GM21576 (cell line): ENCODE measurements around the gene ZNF837.

Experiments
- ATAC-seq: cut with Tn5 transposase; IDR thresholded peaks from one replicate; pipeline ENCODE4 v1.9.1; 2021; ENCODE audit warnings: mild to moderate bottlenecking, moderate library complexity; ENCODE audit not compliant: unreplicated experiment

ZNF837 gene

GRCh38 chr19:58372311-58373133, 8.3 kb downstream of the ZNF837 start:
- no peak for ATAC-seq

DNA sequence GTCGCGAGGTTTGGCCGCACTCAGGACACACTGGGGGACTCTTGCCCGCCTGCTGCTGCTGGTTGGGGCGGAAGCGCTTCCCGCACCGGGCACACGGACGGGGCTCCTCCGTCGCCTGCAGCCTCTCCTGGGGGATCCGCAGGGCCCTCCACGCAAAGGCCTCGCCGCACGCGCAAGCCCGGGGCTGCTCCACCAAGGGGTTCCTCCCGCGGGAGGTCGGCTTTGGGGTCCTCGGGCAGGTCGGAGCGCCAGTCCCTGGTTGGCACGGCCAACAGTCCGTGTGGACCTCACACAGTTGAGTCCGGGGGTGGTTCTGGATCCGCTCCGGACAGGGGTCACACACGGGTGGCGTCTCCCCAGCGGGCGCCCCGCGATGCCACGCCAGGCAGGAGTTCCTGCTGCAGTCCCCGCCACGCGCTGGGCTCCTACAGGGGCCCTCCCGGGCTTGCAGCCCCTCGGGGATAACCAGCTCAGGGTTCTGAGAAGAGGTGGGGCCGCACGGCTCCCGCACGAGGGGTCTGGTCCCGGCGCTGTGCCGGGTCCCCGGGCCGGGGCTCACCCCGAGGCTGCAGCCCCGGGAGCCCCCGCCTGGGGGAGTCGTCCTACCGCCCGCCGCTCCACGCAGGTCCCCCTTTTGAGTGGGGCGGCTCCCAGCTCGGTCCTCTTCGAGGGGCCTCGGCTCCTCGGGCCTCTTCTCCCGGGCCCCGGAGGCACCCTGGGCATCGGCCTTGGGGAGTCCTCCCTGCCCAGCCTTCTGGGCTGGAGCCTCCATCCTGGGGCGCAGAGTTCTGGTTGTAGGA, 12.1 kb downstream of the ZNF837 start:
- no peak for ATAC-seq

GRCh38 chr19:58367698-58368454, 13.0 kb downstream of the ZNF837 start:
- no peak for ATAC-seq

DNA sequence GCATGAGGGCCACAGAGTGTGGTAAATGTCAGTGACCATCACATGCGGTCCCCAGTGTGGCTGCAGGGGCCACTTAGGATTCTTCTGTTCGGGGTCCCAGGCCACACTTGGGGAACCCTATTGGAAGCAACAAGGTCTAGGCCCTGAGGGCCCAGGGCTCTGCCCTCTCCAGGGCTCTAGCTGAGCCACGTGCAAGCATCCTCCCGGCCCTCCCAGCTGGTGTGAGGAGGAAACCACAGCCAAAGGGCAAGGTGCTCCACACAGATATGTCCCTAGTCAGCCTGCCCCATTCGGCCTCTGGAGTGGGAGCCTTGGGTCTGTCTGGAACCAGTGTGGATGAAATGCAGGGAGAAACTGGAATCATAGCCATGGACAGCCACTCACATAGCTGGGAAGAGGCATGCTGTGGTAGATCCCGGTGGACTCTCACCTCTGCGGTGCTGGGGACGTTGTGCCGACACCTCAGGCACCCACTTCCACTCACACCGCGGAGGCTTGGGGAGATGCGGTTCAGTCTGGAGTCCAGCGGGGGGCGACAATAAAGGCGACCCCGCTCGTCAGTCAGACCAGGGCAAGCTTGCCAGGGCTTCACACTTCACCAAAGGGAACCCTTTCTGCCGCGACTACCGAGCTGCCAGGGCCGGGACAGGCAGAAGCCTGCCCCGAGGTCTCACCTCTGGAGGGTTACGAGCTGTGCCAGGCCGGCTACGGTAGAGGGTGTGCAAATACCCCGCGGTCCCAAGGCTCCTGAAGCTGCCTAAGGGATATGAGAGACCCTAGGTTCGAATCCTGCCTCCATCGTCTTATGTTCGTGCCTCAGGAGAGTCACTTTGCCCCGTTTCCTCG, 14.0 kb downstream of the ZNF837 start:
- no peak for ATAC-seq

- ATAC-seq: no peak
Observed at GRCh38 chr19:58364146-58364545, 16.7 kb downstream of the ZNF837 start.

DNA sequence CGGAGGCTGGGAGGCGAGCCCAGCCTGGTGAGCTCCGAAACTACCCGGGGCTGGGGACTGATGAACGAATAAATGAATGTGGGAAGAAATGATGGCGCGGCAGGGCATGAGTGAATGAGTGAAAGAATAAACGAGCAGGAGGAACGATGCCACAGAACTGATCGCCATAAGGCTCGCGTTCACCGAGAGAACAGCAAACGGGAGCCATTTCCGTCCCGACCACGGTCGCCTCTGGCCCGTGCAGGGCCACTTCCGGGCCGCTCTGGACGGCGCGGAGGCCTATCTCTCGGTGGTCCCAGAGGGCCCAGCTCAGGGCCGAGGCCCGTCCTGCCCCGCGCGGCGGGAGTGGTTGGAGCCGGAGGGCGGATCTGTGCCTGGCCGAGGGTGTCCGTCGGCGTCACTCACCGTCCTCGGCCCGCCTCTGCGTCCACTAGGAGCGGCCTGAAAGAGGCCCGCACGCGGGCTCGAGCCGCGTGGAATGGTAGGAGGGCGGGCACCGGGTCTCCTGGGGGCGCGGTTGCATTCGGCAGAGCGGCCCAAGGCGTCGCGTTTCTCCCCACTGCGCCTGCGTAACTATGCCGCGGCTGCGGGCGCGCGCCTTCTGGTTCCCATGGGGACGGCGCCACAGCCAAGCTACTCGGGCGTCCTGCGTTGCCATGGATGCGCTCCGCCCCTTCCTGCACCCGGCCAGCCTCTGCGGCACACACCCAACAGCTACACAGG, 18.4 kb downstream of the ZNF837 start, which contains the start of gene ZNF497:
Gene ZNF497, minus strand, starts transcription at position 480 of the 723 bp plus-strand sequence. CDS start 5,116 bp downstream, outside the sequence.
- peak; percentile 84 for ATAC-seq

DNA sequence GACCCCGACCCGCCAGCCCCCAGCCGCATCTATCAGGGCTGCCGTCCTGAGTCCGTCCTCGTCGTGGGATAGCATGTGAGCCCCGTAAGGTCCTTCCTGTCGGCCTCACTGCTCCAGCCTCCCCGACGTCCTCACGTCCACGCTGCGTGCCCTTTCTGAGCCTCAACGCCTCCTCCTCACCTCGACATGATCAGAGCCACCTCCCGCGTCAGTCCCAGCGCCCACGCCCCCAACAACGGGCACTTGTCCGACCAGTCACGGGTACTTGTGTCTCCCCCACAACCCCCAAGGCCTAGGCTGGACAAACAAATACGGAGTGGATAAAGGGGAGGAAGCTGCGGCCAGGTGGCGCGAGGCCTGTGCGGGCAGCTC, 18.9 kb downstream of the ZNF837 start:
- ATAC-seq: peak; percentile 12

DNA sequence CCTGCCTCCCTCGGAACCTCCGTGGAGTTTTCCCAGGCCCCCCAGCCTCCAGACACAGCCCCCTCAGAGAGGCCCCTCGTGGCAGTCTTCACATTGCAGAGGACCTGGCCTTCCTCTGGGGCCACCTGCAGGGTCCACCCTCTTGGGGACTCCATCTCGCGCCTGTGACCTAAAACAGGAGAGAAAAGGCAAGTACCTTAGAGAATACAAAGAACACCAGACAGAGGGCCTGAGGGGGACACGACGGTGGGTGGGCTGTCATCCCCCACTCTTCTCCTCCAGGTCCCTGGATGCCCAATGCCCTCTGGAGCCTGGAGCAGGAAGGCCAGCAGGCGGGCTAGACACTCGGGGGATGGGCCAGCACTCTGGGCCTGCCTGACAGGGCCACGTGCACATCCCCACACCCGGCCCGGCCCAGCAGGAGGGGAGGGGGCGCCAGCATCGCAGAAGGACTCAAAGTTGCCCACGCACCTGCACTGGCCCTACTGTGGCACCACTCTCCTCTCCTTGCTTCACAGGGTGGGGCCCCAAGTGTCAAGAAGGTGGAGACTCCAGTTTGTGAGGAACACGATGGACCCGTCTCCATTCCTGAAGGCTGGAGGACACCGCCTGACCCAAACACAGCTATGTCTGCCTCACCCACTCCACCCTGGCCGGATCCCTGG, 23.2 kb downstream of the ZNF837 start:
- ATAC-seq: no peak

- no peak for ATAC-seq
Observed at GRCh38 chr19:58356766-58357480, 23.9 kb downstream of the ZNF837 start.

DNA sequence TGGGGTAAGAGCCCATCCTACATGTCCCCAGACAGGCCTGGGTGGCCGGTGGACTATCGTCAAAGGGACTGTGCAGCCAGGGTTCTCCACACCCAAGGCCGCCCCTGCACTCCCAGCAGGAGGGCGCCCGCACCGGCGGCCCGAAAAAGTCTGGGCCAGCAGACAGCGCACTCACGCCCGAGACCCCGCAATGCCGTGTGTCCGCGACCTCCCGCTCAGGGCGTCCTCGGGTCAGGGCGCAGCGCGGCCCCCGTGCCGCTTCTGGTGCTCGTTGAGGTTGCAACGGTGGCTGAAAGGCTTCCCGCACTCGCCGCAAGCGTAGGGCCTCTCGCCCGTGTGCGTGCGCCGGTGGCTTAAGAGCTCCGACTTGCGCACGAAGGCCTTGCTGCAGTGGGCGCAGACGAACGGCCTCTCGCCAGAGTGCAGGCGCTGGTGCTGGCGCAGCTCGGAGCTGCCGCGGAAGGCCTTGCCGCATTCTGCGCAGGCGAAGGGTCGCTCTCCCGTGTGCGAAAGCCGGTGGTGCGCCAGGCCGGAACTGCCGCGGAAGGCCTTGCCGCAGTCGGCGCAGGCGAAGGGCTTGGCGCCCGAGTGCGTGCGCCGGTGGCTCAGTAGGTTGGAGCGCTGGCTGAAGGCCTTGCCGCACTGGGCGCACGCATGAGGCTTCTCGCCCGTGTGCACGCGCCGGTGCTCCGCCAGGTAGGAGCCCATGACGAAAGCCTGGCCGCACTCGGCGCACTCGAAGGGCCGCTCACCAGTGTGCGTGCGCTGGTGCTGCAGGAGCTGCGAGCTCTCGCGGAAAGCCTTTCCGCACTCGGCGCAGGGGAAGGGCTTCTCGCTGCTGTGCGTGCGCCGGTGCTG, 24.7 kb downstream of the ZNF837 start:
- ATAC-seq: no peak

GRCh38 chr19:58355215-58355796, 25.5 kb downstream of the ZNF837 start:
- no peak for ATAC-seq

DNA sequence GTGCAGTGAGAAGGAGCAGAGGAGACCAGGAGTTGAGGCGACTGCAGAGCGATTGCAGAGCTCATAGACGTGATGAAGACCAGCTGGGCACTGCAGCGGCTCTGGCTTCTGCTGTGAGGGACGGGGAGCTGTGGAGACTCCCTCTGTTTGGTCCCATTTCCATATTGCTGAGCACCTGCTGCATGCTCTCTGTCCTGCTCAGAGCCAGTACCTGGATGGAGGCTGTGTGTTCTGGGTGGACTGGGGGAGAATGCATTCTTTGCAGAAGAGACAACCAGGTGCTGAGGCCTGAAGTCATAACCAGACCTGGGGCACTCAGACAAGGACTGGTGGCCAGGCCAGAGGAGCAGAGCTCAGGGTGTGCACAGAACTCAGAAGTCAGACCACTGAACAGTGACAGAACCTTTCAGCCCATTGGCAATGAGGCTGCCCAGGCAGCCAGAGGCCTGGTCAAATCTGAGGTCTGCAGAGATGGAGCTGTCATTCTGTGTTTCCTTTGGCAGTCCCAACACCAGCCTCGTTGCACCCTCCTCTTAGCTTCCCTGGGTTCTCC, 26.3 kb downstream of the ZNF837 start:
- no peak for ATAC-seq

- no peak for ATAC-seq
Observed at GRCh38 chr19:58353717-58354477, 26.9 kb downstream of the ZNF837 start.

DNA sequence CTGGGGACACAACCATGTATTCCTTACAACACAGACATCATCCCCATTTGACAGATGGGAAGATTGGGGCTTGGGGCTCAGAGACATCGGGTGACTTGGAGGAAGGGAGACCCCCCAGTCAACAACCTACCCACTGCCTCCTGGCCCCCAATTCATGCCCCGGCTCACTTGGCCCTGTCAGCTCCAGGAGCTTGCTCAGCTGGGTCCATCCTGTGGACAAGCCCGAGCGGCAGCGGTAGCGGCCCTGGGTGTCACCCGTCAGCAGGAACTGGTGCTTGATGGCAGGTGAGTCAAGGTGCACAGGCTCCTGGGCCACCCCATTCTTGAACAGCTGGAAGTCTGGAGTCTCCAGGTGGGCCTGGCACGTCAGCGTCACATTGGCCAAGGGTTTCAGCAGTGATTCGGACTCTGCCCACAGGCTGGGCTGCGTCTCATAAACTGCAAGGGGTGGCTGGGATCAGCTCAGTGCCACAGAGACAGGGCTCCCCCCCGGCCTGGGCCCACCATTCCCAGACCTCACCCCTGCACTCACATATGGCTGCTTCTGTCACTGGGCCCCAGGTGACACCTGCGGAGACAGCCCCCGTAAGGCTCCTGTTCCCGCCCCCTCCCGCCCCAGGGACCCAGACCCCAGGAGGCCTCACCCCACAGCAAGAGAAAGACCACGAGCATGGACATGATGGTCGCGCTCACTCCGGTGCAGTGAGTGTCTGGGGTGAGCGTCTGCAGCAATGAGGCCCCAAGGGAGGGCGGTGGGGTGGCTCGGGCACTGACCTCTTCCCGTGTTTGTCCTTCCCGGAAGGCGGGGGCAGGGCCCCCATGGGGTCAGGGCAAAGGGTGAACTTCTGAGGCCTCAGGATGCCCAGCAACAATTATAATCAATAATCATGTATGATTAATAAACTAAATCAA, 27.8 kb downstream of the ZNF837 start, which contains the start of gene A1BG:
Gene A1BG, minus strand, starts transcription at position 733 of the 912 bp plus-strand sequence. Its CDS starts 55 bp downstream, at position 678.
- no peak for ATAC-seq
